Measurements from ENCODE around the gene CIC. TPM values are rescaled to one million over a fixed set of nuclear protein-coding genes. Genes with fewer than 3 reads are reported as not detected.

Gene CIC
- total RNA-seq, 1 experiment from 2014 or later = 54.0 TPM

GRCh38 chr19:42284066-42284501 is 15.0 kb downstream of the CIC start:
- no peak overlapping the region for H3K23ac ChIP-seq (ENCODE audit: insufficient read length, low read depth, low read length)
- H4K91ac ChIP-seq (ENCODE audit: insufficient read length, low read depth, low read length) = no peak overlapping the region
- no peak overlapping the region for H2AFZ ChIP-seq (ENCODE audit: low read length)
- H2BK15ac ChIP-seq (ENCODE audit: low read depth, low read length) = no peak overlapping the region
- H2BK5ac ChIP-seq (ENCODE audit: insufficient read length, low read length) = no peak overlapping the region
- no peaks in the 10 kb centered on the region for H3K27me3 ChIP-seq (ENCODE audit: insufficient read depth, low read length)
- H3K27ac Mint-ChIP-seq = no peak overlapping the region
- H3K9ac ChIP-seq (ENCODE audit: extremely low read depth, insufficient read length, low read length) = no peak overlapping the region
- no peak overlapping the region for H3K27ac ChIP-seq (ENCODE audit: insufficient read length, low read depth, low read length)
- H3K79me2 ChIP-seq (ENCODE audit: insufficient read depth, low read length) = peaks cover 3% of the 10 kb centered on the region; the same call in 1 of the 2 replicates
- H4K5ac ChIP-seq (ENCODE audit: insufficient read length, low read depth, low read length) = no peak overlapping the region
- no peak overlapping the region for H4K8ac ChIP-seq (replicated peaks; ENCODE audit: insufficient read length, low read depth, low read length)
- no peak overlapping the region for H3K4ac ChIP-seq (ENCODE audit: low read depth, low read length)
- no peaks in the 10 kb centered on the region for H3K9me3 ChIP-seq (ENCODE audit: control insufficient read depth, low read depth, low read length)
- no peak overlapping the region for H3K56ac ChIP-seq (ENCODE audit: insufficient read length, low read depth, low read length)
- TF ChIP-seq, protein P1, sequence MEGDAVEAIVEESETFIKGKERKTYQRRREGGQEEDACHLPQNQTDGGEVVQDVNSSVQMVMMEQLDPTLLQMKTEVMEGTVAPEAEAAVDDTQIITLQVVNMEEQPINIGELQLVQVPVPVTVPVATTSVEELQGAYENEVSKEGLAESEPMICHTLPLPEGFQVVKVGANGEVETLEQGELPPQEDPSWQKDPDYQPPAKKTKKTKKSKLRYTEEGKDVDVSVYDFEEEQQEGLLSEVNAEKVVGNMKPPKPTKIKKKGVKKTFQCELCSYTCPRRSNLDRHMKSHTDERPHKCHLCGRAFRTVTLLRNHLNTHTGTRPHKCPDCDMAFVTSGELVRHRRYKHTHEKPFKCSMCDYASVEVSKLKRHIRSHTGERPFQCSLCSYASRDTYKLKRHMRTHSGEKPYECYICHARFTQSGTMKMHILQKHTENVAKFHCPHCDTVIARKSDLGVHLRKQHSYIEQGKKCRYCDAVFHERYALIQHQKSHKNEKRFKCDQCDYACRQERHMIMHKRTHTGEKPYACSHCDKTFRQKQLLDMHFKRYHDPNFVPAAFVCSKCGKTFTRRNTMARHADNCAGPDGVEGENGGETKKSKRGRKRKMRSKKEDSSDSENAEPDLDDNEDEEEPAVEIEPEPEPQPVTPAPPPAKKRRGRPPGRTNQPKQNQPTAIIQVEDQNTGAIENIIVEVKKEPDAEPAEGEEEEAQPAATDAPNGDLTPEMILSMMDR (conservative IDR thresholded peaks at IDR 0.05) = no peak
- H3K4me1 Mint-ChIP-seq = peaks cover 32 to 39% of the 10 kb centered on the region in 2 experiments
- no peak overlapping the region for H2BK12ac ChIP-seq (ENCODE audit: insufficient read length, low read depth, low read length)
- H2AK5ac ChIP-seq (ENCODE audit: insufficient read length, low read length) = no peak overlapping the region
- peaks cover 11% of the 10 kb centered on the region for H3K79me1 ChIP-seq (ENCODE audit: insufficient read depth, low read depth, low read length, poor library complexity, severe bottlenecking)
- H3K27me3 Mint-ChIP-seq (ENCODE audit: low read depth) = no peaks in the 10 kb centered on the region; the same call in 1 of the 2 replicates
- no peak for DNase-seq
- no peak overlapping the region for H3K14ac ChIP-seq (ENCODE audit: insufficient read depth, low read length)
- H4K20me1 ChIP-seq (ENCODE audit: control insufficient read depth, insufficient read depth, insufficient read length) = peaks cover 3% of the 10 kb centered on the region
- H3K4me2 ChIP-seq (ENCODE audit: insufficient read depth, insufficient read length, low read length) = no peak overlapping the region
- no peak overlapping the region for H3T11ph ChIP-seq (ENCODE audit: low read length)
- peaks cover 8% of the 10 kb centered on the region; the same call in 1 of the 2 replicates for H3K4me1 ChIP-seq (ENCODE audit: insufficient read depth, low read length)
- no peak overlapping the region for H2BK20ac ChIP-seq (ENCODE audit: low read depth, low read length, poor library complexity, severe bottlenecking)
- WGBS (ENCODE audit: extremely low coverage, insufficient read length, low lambda C conversion rate) = no CpG with 5 or more reads among the region's 76 CpGs
- peaks cover 10 to 25% (median 25%) of the 10 kb centered on the region in 3 experiments for H3K36me3 Mint-ChIP-seq (ENCODE audit: insufficient read depth in 1 of 3, low read depth in 3 of 3)
- no peak overlapping the region; a peak in 1 of 5 replicates for H3K4me3 Mint-ChIP-seq
- no peak overlapping the region for H3K18ac ChIP-seq (ENCODE audit: insufficient read length, low read depth, low read length)
- peaks cover 19% of the 10 kb centered on the region for H3K23me2 ChIP-seq (ENCODE audit: insufficient read length, low read depth, low read length, poor library complexity, severe bottlenecking)
- H2BK120ac ChIP-seq (ENCODE audit: low read depth, low read length, poor library complexity, severe bottlenecking) = no peak overlapping the region
- no peaks in the 10 kb centered on the region; a peak in 2 of 5 replicates for H3K9me3 Mint-ChIP-seq
